PC-9 (cell line): ENCODE data around the gene TTC7B. TPM values are rescaled to one million over a fixed set of nuclear protein-coding genes. Genes with fewer than 3 reads are reported as not detected.

Experiments
- BruUV-seq: library from RNA; stranded (reverse); fragments of 400-500 nt; replicated peaks from 2 replicates; lab custom pipeline; 2021; lab: Mats Ljungman, UMichigan
- CTCF ChIA-PET: fragments of 300-600 bp; sonication (Branson Sonifier 250); formaldehyde crosslinking; loops from one replicate; lab custom pipeline; 2022; ENCODE audit warnings: antibody characterized with exemption; lab: Charles Lee
- POLR2A ChIA-PET: fragments of 300-600 bp; sonication (Branson Sonifier 250); formaldehyde crosslinking; loops from one replicate; lab custom pipeline; 2022; ENCODE audit warnings: antibody characterized with exemption; ENCODE audit not compliant: unreplicated experiment; lab: Charles Lee
- DNase-seq, 2 experiments: peaks; one replicate each; pipeline versions ENCODE4 v3.0.0 to v3.0.0-alpha.2; 2015 to 2022; ENCODE audit warnings: mixed read lengths in 1 of 2
- H2AFZ ChIP-seq: fragments of 200-600 bp; sonication (generic); 2 replicates; pipeline ENCODE4 v1.8.1; 2017; ENCODE audit warnings: antibody characterized with exemption
- H3F3A ChIP-seq: fragments of 200-600 bp; sonication (generic); 2 replicates; pipeline ENCODE4 v1.8.1; 2017; ENCODE audit warnings: antibody characterized with exemption, mild to moderate bottlenecking, low read depth; ENCODE audit not compliant: insufficient read depth
- H3K27ac ChIP-seq: fragments of 200-600 bp; sonication (generic); 2 replicates; pipeline ENCODE4 v1.6.1; 2016; ENCODE audit warnings: mixed run types
- H3K27me3 ChIP-seq: fragments of 200-600 bp; sonication (generic); 2 replicates; pipeline ENCODE4 v1.6.1; 2016; ENCODE audit warnings: low read depth, mixed run types; ENCODE audit not compliant: insufficient read depth
- H3K36me3 ChIP-seq: fragments of 200-600 bp; sonication (generic); 2 replicates; pipeline ENCODE4 v1.6.1; 2016; ENCODE audit warnings: low read depth, mixed run types
- H3K4me1 ChIP-seq: fragments of 200-600 bp; sonication (generic); replicated peaks from 2 replicates; pipeline ENCODE4 v1.6.1; 2016; ENCODE audit warnings: mixed run types; ENCODE audit not compliant: insufficient read depth
- H3K4me2 ChIP-seq: fragments of 200-600 bp; sonication (generic); 2 replicates; pipeline ENCODE4 v1.6.1; 2017; ENCODE audit warnings: mixed run types
- H3K4me3 ChIP-seq: fragments of 200-600 bp; sonication (generic); 2 replicates; pipeline ENCODE4 v1.6.1; 2016; ENCODE audit warnings: mixed run types
- H3K79me2 ChIP-seq: fragments of 200-600 bp; sonication (generic); 2 replicates; pipeline ENCODE4 v1.6.1; 2017; ENCODE audit warnings: low read depth, mixed run types
- H3K9me2 ChIP-seq: fragments of 200-600 bp; sonication (generic); 2 replicates; pipeline ENCODE4 v1.8.1; 2017; ENCODE audit warnings: mild to moderate bottlenecking; ENCODE audit not compliant: insufficient read depth
- H3K9me3 ChIP-seq: fragments of 200-600 bp; sonication (generic); 2 replicates; pipeline ENCODE4 v1.8.1; 2016; ENCODE audit warnings: low read depth; ENCODE audit not compliant: insufficient read depth
- H4K20me1 ChIP-seq: fragments of 200-600 bp; sonication (generic); 2 replicates; pipeline ENCODE4 v1.8.1; 2017; ENCODE audit not compliant: insufficient read depth
- CTCF ChIP-seq: fragments of 200-600 bp; sonication (generic); conservative IDR thresholded peaks from 2 replicates; pipeline ENCODE4 v1.6.1; 2017; ENCODE audit warnings: mixed run types, antibody characterized with exemption, mild to moderate bottlenecking, moderate library complexity
- EZH2 ChIP-seq: fragments of 200-600 bp; sonication (generic); IDR thresholded peaks from 2 replicates; pipeline ENCODE4 v1.8.0; 2017; ENCODE audit warnings: antibody characterized with exemption, low read depth
- intact Hi-C: fragments of 100-400 bp; cut with micrococcal nuclease; formaldehyde crosslinking; loops from one replicate; pipeline ENCODE4 v1.10.0; 2022; ENCODE audit not compliant: unreplicated experiment
- total RNA-seq: library from RNA; stranded (reverse); gene quantifications from 2 replicates; pipeline ENCODE4 v1.2.3, GENCODE V29; 2021

Gene TTC7B
- total RNA-seq, 1 experiment from 2014 or later, result 6.8 TPM

GRCh38 chr14:90797919-90798318 lies 18.3 kb downstream of the TTC7B start:
- no peaks in the 10 kb centered on the region for H3K9me2 ChIP-seq
- no peaks in the 10 kb centered on the region for H3K27me3 ChIP-seq
- CTCF ChIA-PET, result no interaction called here
- H3K79me2 ChIP-seq, result no peaks in the 10 kb centered on the region
- no TSS peak for BruUV-seq
- no peaks in the 10 kb centered on the region for H3F3A ChIP-seq
- TF ChIP-seq EZH2, result no peak
- TF ChIP-seq CTCF, result no peak
- intact Hi-C loops, result no loop called here
- H3K9me3 ChIP-seq, result no peaks in the 10 kb centered on the region
- H3K4me3 ChIP-seq, result no peak overlapping the region
- POLR2A ChIA-PET, result no interaction called here
- no peak overlapping the region for H3K27ac ChIP-seq
- no peak overlapping the region for H2AFZ ChIP-seq
- no peaks in the 10 kb centered on the region for H3K36me3 ChIP-seq
- no peaks in the 10 kb centered on the region for H4K20me1 ChIP-seq
- H3K4me2 ChIP-seq, result no peak overlapping the region
- H3K4me1 ChIP-seq, result no peaks in the 10 kb centered on the region; the same call in 1 of the 2 replicates
- DNase-seq, result no peak

GRCh38 chr14:90797451-90797850 lies 18.8 kb downstream of the TTC7B start:
- Histone ChIP-seq H3K9me3 (no peaks in the 10 kb centered on the region), H3K27ac (no peak overlapping the region), H4K20me1 (no peaks in the 10 kb centered on the region), H3K4me3 (no peak overlapping the region), H3K36me3 (no peaks in the 10 kb centered on the region), H3K4me2 (no peak overlapping the region), H3K79me2 (no peaks in the 10 kb centered on the region), H3K9me2 (no peaks in the 10 kb centered on the region), H3K27me3 (no peaks in the 10 kb centered on the region), H3K4me1 (no peaks in the 10 kb centered on the region; the same call in 1 of the 2 replicates), H2AFZ (no peak overlapping the region), H3F3A (no peaks in the 10 kb centered on the region)
- BruUV-seq, result no TSS peak
- ChIA-PET CTCF (no interaction called here), POLR2A (no interaction called here)
- TF ChIP-seq EZH2 (no peak), CTCF (no peak)
- intact Hi-C loops, result no loop called here
- DNase-seq, result peak in 1 of 2 experiments; percentile 38

- Histone ChIP-seq H3K4me2 (no peak overlapping the region), H2AFZ (no peak overlapping the region), H4K20me1 (no peaks in the 10 kb centered on the region), H3K9me3 (no peaks in the 10 kb centered on the region), H3K36me3 (no peaks in the 10 kb centered on the region), H3F3A (no peaks in the 10 kb centered on the region), H3K27ac (no peak overlapping the region), H3K4me3 (no peak overlapping the region), H3K9me2 (no peaks in the 10 kb centered on the region), H3K27me3 (no peaks in the 10 kb centered on the region), H3K79me2 (no peaks in the 10 kb centered on the region), H3K4me1 (no peaks in the 10 kb centered on the region; the same call in 1 of the 2 replicates)
- BruUV-seq, result no TSS peak
- ChIA-PET POLR2A (no interaction called here), CTCF (no interaction called here)
- intact Hi-C loops, result no loop called here
- TF ChIP-seq CTCF (no peak), EZH2 (no peak)
- no peak for DNase-seq
Measured at GRCh38 chr14:90796329-90796728, 19.9 kb downstream of the TTC7B start.
